Glutamatergic neuron (in vitro differentiated cells): ENCODE measurements around the gene RSL1D1. TPM values are rescaled to one million over a fixed set of nuclear protein-coding genes. Genes with fewer than 3 reads are reported as not detected.

Experiments
- DNase-seq: peaks from one replicate; pipeline ENCODE4 v3.0.0; 2022
- H3K27ac Mint-ChIP-seq: one replicate; pipeline ENCODE4 v1.8.0; 2020; ENCODE audit warnings: mild to moderate bottlenecking, mixed read lengths, inconsistent platforms; ENCODE audit not compliant: unreplicated experiment
- H3K27me3 Mint-ChIP-seq: one replicate; pipeline ENCODE4 v1.8.0; 2020; ENCODE audit warnings: mild to moderate bottlenecking, moderate library complexity, mixed read lengths, inconsistent platforms; ENCODE audit not compliant: unreplicated experiment
- H3K36me3 Mint-ChIP-seq: one replicate; pipeline ENCODE4 v1.8.0; 2020; ENCODE audit warnings: mild to moderate bottlenecking, mixed read lengths, inconsistent platforms; ENCODE audit not compliant: unreplicated experiment
- H3K4me1 Mint-ChIP-seq: one replicate; pipeline ENCODE4 v1.8.0; 2020; ENCODE audit warnings: mild to moderate bottlenecking, low read depth, mixed read lengths, inconsistent platforms; ENCODE audit not compliant: unreplicated experiment
- H3K4me3 Mint-ChIP-seq: one replicate; pipeline ENCODE4 v1.8.0; 2020; ENCODE audit warnings: mild to moderate bottlenecking, mixed read lengths, inconsistent platforms; ENCODE audit not compliant: unreplicated experiment
- H3K9me3 Mint-ChIP-seq: one replicate; pipeline ENCODE4 v1.8.0; 2020; ENCODE audit warnings: mild to moderate bottlenecking, moderate library complexity, mixed read lengths, inconsistent platforms; ENCODE audit not compliant: unreplicated experiment
- total RNA-seq: library from RNA; stranded (reverse); fragmentation: NEBNext Ultra II Directional; extraction: Animal tissue kit (Norgen Biotek cat#: 25700); gene quantifications from one replicate; pipeline ENCODE4 v1.2.1, GENCODE V29; 2021; ENCODE audit not compliant: unreplicated experiment
- TF ChIP-seq, protein P1 (sequence below): fragments of 200-600 bp; sonication (generic); IDR thresholded peaks from one replicate; pipeline ENCODE4 v1.5.0; 2021; ENCODE audit not compliant: partially characterized antibody, unreplicated experiment

The RSL1D1 gene
- total RNA-seq, 1 donor from 2014 or later: 71.2 TPM

DNA sequence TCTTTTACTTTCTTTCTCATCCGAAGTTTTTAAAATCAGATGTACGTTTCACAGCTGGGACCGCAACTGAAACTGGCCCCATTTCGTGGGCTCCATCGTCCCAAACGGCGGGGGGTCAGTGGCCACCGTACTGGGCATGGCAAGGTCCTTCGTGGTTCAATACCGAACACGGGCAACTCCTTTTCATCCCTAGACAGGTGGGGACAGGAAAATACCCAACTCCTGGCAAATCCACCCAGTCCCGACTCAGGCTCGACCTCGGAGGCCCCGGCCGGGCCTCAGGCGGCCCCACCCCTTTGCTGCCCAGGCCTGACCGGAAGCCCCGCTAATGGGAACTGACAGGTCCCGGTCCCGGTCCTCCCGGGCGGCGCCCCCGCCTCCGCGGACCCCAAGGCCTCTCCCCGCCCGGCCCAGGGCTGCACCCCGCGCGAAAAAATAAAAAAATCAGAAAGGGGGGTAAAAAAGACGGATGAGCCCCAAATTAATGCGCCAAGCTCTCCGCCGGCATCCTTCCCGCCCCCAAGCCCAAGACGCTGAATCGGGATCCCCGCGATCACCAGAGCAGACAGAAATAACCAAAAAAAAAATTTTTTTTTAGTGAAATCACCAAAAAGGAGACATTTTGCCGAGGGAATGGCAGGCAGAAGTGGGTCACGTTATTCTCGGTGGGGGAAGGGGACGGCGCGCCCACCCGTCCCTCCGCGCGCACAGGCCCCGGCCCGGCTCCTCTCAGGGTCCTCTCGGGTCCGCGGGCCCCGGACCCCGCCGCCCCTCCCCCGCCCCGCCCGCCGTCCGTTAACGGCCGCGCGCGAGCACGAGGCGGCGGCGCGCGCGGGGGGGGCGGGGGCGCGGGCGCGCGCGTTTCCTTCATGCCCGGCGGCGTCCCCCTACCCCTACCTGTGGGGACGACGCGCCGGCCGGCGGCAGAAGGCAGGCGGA, 54.8 kb downstream of the RSL1D1 start:
- Mint-ChIP-seq H3K4me3 (peak overlapping the region; percentile 89), H3K27ac (peak overlapping the region; percentile 91), H3K36me3 (no peaks in the 10 kb centered on the region), H3K27me3 (peaks cover 10% of the 10 kb centered on the region), H3K4me1 (peaks cover 47% of the 10 kb centered on the region), H3K9me3 (peaks cover 14% of the 10 kb centered on the region)
- DNase-seq: peak; percentile 75
- TF ChIP-seq, protein P1, sequence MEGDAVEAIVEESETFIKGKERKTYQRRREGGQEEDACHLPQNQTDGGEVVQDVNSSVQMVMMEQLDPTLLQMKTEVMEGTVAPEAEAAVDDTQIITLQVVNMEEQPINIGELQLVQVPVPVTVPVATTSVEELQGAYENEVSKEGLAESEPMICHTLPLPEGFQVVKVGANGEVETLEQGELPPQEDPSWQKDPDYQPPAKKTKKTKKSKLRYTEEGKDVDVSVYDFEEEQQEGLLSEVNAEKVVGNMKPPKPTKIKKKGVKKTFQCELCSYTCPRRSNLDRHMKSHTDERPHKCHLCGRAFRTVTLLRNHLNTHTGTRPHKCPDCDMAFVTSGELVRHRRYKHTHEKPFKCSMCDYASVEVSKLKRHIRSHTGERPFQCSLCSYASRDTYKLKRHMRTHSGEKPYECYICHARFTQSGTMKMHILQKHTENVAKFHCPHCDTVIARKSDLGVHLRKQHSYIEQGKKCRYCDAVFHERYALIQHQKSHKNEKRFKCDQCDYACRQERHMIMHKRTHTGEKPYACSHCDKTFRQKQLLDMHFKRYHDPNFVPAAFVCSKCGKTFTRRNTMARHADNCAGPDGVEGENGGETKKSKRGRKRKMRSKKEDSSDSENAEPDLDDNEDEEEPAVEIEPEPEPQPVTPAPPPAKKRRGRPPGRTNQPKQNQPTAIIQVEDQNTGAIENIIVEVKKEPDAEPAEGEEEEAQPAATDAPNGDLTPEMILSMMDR: no peak

DNA sequence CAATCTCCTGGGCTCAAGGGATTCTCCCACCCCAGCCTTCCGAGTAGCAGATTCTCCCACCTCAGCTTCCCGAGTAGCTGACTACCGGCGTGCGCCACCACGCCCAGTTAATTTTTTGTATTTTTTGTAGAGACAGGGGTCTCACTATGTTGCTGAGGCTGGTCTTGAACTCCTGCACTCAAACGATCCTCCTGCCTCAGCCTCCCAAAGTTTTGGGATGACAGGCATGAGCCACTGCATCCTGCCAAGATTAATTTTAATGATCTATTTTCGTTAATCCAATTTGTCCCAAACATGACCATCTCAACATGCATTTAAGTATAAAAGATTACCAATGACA, 55.5 kb downstream of the RSL1D1 start:
- peaks cover 53% of the 10 kb centered on the region for H3K4me1 Mint-ChIP-seq
- peak overlapping the region; percentile 85 for H3K27ac Mint-ChIP-seq

DNA sequence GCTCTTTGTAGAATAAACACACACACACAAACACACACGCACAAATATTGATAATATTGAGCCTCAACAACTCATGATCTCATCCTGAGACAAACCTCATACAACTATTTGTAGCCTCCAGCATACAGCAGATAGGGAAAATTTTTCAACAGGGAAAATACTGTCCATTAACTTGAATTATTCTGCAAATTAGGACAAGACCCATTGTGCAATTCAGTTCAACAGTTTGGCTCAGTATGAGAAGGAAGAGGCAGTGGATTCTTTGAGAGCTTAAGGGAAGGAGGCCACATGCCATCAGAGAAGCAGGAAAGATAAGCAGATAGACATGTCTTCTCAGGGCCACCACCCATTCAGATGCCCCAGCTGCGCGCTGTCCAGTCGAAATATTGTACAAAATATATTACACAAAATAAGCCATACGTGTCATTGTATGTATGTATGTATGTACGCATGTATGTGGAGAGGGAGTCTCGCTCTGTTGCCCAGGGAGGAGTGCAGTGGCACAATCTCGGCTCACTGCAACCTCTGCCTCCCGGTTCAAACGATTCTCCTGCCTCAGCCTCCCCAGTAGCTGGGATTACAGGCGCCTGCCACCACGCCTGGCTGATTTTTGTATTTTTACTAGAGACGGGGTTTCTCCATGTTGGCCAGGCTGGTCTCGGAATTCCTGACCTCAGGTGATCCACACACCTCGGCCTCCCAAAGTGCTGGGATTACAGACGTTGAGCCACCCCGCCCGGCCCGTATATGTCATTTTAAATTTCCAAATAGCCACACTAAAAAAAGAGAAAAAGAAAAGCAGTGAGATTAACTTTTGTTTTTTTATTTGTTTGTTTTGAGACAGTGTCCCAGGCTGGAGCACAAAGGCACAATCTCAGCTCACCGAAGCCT, 56.1 kb downstream of the RSL1D1 start:
- Mint-ChIP-seq H3K27ac (peak overlapping the region; percentile 85), H3K9me3 (peaks cover 14% of the 10 kb centered on the region), H3K36me3 (no peaks in the 10 kb centered on the region), H3K27me3 (peaks cover 10% of the 10 kb centered on the region), H3K4me1 (peaks cover 53% of the 10 kb centered on the region), H3K4me3 (peak overlapping the region; percentile 89)
- TF ChIP-seq, protein P1: no peak
- no peak for DNase-seq

More for the DNA sequence above, 55.5 kb downstream of the RSL1D1 start:
- Mint-ChIP-seq H3K36me3 (no peaks in the 10 kb centered on the region), H3K4me3 (peak overlapping the region; percentile 89), H3K9me3 (peaks cover 14% of the 10 kb centered on the region), H3K27me3 (peaks cover 10% of the 10 kb centered on the region)
- DNase-seq: no peak
- TF ChIP-seq, protein P1: no peak

DNA sequence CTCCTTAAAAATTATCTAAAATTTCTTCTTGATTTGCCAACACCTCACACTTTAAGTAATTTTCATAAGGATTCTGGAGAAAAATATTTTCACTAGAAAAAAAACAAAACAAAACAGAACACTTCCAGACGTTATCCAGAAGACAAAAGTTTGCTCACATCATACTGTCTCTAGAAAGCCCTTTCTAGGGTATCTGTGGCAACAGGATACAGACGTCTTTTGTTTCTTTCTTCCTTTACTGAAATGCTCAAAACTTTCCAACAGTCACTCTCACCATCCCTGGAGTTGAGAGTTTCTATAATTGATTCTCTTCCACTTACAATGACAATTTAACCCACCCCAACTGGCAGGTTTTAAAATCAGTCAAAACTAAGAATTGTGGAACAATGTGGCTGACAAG, 56.9 kb downstream of the RSL1D1 start:
- H3K36me3 Mint-ChIP-seq: no peaks in the 10 kb centered on the region
- DNase-seq: no peak
- H3K27ac Mint-ChIP-seq: peak overlapping the region; percentile 74
- H3K4me1 Mint-ChIP-seq: peaks cover 51% of the 10 kb centered on the region
- H3K9me3 Mint-ChIP-seq: peaks cover 12% of the 10 kb centered on the region
- H3K27me3 Mint-ChIP-seq: peaks cover 10% of the 10 kb centered on the region
- TF ChIP-seq, protein P1: no peak
- H3K4me3 Mint-ChIP-seq: peak overlapping the region; percentile 89
